ENCODE measurements around the gene NECAB3. TPM values are rescaled to one million over a fixed set of nuclear protein-coding genes. Genes with fewer than 3 reads are reported as not detected.

Gene NECAB3
- total and polyA plus RNA-seq, 7 donors: 27.1 to 50.1 (median 44.6) TPM

Other genes with a start within 250 kb of the NECAB3 start
- 10 to 100 TPM; 29.3 to 42.7 (median 33.4) TPM for gene SNTA1, start 230.7 kb downstream of the NECAB3 start, total RNA-seq
- 1 to 10 TPM; 5.8 to 7.8 (median 6.1) TPM for gene SNTA1, start 230.7 kb downstream of the NECAB3 start, polyA plus RNA-seq
- gene CBFA2T2, start 184.3 kb downstream of the NECAB3 start, total RNA-seq: 10 to 100 TPM; 17.1 to 26.0 (median 20.9) TPM
- gene CBFA2T2, start 184.3 kb downstream of the NECAB3 start, polyA plus RNA-seq: 10 to 100 TPM in 1 of 3 donors, 1 to 10 TPM in 2; 5.4 to 12.7 (median 6.5) TPM
- gene C20orf144, start 12.1 kb downstream of the NECAB3 start, total RNA-seq: under 1 TPM in 1 of 4 donors, not detected in 3; 0.66 TPM
- under 1 TPM in 1 of 3 donors, not detected in 2; 0.12 TPM for gene C20orf144, start 12.1 kb downstream of the NECAB3 start, polyA plus RNA-seq
- 1 to 10 TPM in 1 of 4 donors, under 1 TPM in 3; 0.54 to 1.1 (median 0.61) TPM for gene ACTL10, start 7.5 kb downstream of the NECAB3 start, total RNA-seq
- gene ACTL10, start 7.5 kb downstream of the NECAB3 start, polyA plus RNA-seq: 1 to 10 TPM in 2 of 3 donors, under 1 TPM in 1; 0.60 to 4.5 (median 1.6) TPM
- 1 to 10 TPM in 1 of 4 donors, under 1 TPM in 3; 0.33 to 1.7 (median 0.83) TPM for gene E2F1, start 12.0 kb upstream of the NECAB3 start, total RNA-seq
- gene E2F1, start 12.0 kb upstream of the NECAB3 start, polyA plus RNA-seq: 10 to 100 TPM in 1 of 3 donors, 1 to 10 TPM in 2; 1.8 to 13.1 (median 5.1) TPM
- gene PXMP4, start 45.9 kb upstream of the NECAB3 start, total RNA-seq: 1 to 10 TPM; 4.5 to 6.8 (median 6.7) TPM
- gene PXMP4, start 45.9 kb upstream of the NECAB3 start, polyA plus RNA-seq: 1 to 10 TPM; 4.8 to 8.2 (median 5.8) TPM
- 1 to 10 TPM; 1.2 to 2.5 (median 1.7) TPM for gene ZNF341, start 57.6 kb upstream of the NECAB3 start, total RNA-seq
- 1 to 10 TPM; 3.0 to 7.9 (median 5.5) TPM for gene ZNF341, start 57.6 kb upstream of the NECAB3 start, polyA plus RNA-seq
- 100 to 1,000 TPM; 102 to 115 (median 108) TPM for gene CHMP4B, start 136.9 kb upstream of the NECAB3 start, total RNA-seq
- 100 to 1,000 TPM; 212 to 394 (median 250) TPM for gene CHMP4B, start 136.9 kb upstream of the NECAB3 start, polyA plus RNA-seq